SK-N-SH (cell line): ENCODE measurements around the gene PTPN2. TPM values are rescaled to one million over a fixed set of nuclear protein-coding genes. Genes with fewer than 3 reads are reported as not detected.

ENCODE experiments used
- CTCF ChIA-PET: fragments of 300-600, 350-600 bp; formaldehyde crosslinking; extraction: SDS; loops from one replicate; lab custom pipeline; 2021; lab: Yijun Ruan, JAX
- POLR2A ChIA-PET: fragments of 350-600 bp; sonication (Branson Sonifier 250); formaldehyde crosslinking; extraction: SDS; loops from one replicate; lab custom pipeline; 2020; ENCODE audit warnings: antibody characterized with exemption, inconsistent platforms; lab: Yijun Ruan, JAX
- DNase-seq: peaks from one replicate; pipeline ENCODE4 v3.0.0; 2012
- H2AFZ ChIP-seq: fragments of 200-600 bp; sonication (generic); 2 replicates; pipeline ENCODE4 v1.8.1; 2016; ENCODE audit warnings: antibody characterized with exemption, mild to moderate bottlenecking, low read depth
- H3F3A ChIP-seq: fragments of 200-600 bp; sonication (generic); replicated peaks from 2 replicates; pipeline ENCODE3; 2016; ENCODE audit warnings: antibody characterized with exemption, mild to moderate bottlenecking; ENCODE audit not compliant: insufficient read depth
- H3K27ac ChIP-seq, 2 experiments: fragments of 200-500 bp in 1 of 2; fragments of 200-600 bp in 1 of 2; sonication (Bioruptor generic) in 1 of 2; sonication (generic), shearing (Covaris generic) in 1 of 2; 2 replicates each; pipeline versions ENCODE4 v1.5.1 to v1.6.1; 2014 to 2016; ENCODE audit warnings: low read depth in 2 of 2, inconsistent platforms in 1 of 2, low read length in 1 of 2, mild to moderate bottlenecking in 1 of 2, mixed read lengths in 1 of 2
- H3K27me3 ChIP-seq: fragments of 200-600 bp; sonication (generic), shearing (Covaris generic); 2 replicates; pipeline ENCODE4 v1.6.1; 2016; ENCODE audit warnings: mixed run types; ENCODE audit not compliant: insufficient read depth
- H3K36me3 ChIP-seq, 2 experiments: fragments of 200-500 bp in 1 of 2; fragments of 200-600 bp in 1 of 2; sonication (Bioruptor generic) in 1 of 2; sonication (generic) in 1 of 2; replicated peaks in 1 of 2; 2 replicates each; pipeline versions ENCODE3 to v1.5.1; 2014 to 2016; ENCODE audit warnings: low read length in 1 of 2, mild to moderate bottlenecking in 1 of 2; ENCODE audit not compliant: insufficient read depth in 2 of 2, control insufficient read depth in 1 of 2
- H3K4me1 ChIP-seq, 2 experiments: fragments of 200-500 bp in 1 of 2; fragments of 200-600 bp in 1 of 2; sonication (Bioruptor generic) in 1 of 2; sonication (generic), shearing (Covaris generic) in 1 of 2; 2 replicates each; pipeline versions ENCODE4 v1.5.1 to v1.6.1; 2014 to 2016; ENCODE audit warnings: low read depth in 1 of 2, low read length in 1 of 2, mixed run types in 1 of 2; ENCODE audit not compliant: insufficient read depth in 2 of 2, control insufficient read depth in 1 of 2
- H3K4me2 ChIP-seq: fragments of 200-600 bp; sonication (generic), shearing (Covaris generic); 2 replicates; pipeline ENCODE4 v1.6.1; 2017; ENCODE audit warnings: mixed run types
- H3K4me3 ChIP-seq, 2 experiments: fragments of 200-500 bp in 1 of 2; fragments of 200-600 bp in 1 of 2; sonication (Bioruptor generic) in 1 of 2; sonication (generic), shearing (Covaris generic) in 1 of 2; 2 replicates each; pipeline versions ENCODE4 v1.5.1 to v1.8.1; 2014 to 2016; ENCODE audit warnings: low read depth in 2 of 2, inconsistent platforms in 1 of 2, low read length in 1 of 2, mild to moderate bottlenecking in 1 of 2, mixed read lengths in 1 of 2, moderate library complexity in 1 of 2
- H3K79me2 ChIP-seq: fragments of 200-600 bp; sonication (generic); 2 replicates; pipeline ENCODE4 v1.8.1; 2017; ENCODE audit warnings: mild to moderate bottlenecking; ENCODE audit not compliant: insufficient read depth
- H3K9ac ChIP-seq: fragments of 200-600 bp; sonication (generic); 2 replicates; pipeline ENCODE4 v1.6.1; 2017; ENCODE audit warnings: mixed run types
- H3K9me2 ChIP-seq: fragments of 200-600 bp; sonication (generic); 2 replicates; pipeline ENCODE4 v1.6.1; 2017; ENCODE audit warnings: mixed run types
- H3K9me3 ChIP-seq: fragments of 200-600 bp; sonication (generic); 2 replicates; pipeline ENCODE4 v1.6.1; 2017; ENCODE audit warnings: mixed run types, mild to moderate bottlenecking, moderate library complexity
- H4K20me1 ChIP-seq: fragments of 200-600 bp; sonication (generic); 2 replicates; pipeline ENCODE4 v1.6.1; 2017; ENCODE audit warnings: mild to moderate bottlenecking, mixed run types; ENCODE audit not compliant: insufficient read depth
- EP300 ChIP-seq, 2 experiments: IDR thresholded peaks; 2 replicates each; pipeline versions ENCODE4 v1.4.0 to v1.6.1; 2012; ENCODE audit warnings: borderline replicate concordance in 1 of 2, low read depth in 1 of 2, low read length in 1 of 2
- FOSL2 ChIP-seq: IDR thresholded peaks from 2 replicates; pipeline ENCODE4 v1.4.0; 2012; ENCODE audit warnings: low read depth, mild to moderate bottlenecking, moderate library complexity, borderline replicate concordance
- GATA2 ChIP-seq: sonication (generic); formaldehyde crosslinking; IDR thresholded peaks from 2 replicates; pipeline ENCODE4 v1.5.0; 2020; ENCODE audit warnings: mild to moderate bottlenecking, missing genetic modification reagents
- MEF2A ChIP-seq: IDR thresholded peaks from 2 replicates; pipeline ENCODE4 v1.4.0; 2012; ENCODE audit warnings: low read depth, borderline replicate concordance
- NFIC ChIP-seq: IDR thresholded peaks from 2 replicates; pipeline ENCODE4 v1.4.0; 2012; ENCODE audit warnings: borderline replicate concordance
- POLR2AphosphoS5 ChIP-seq: IDR thresholded peaks from 2 replicates; pipeline ENCODE4 v1.6.1; 2012; ENCODE audit warnings: low read depth, low read length
- RAD21 ChIP-seq: IDR thresholded peaks from 2 replicates; pipeline ENCODE4 v1.6.1; 2012; ENCODE audit warnings: mild to moderate bottlenecking, low read length
- TEAD4 ChIP-seq: IDR thresholded peaks from 2 replicates; pipeline ENCODE4 v1.4.0; 2012; ENCODE audit warnings: mild to moderate bottlenecking, borderline replicate concordance; ENCODE audit not compliant: insufficient read depth
- WGBS: methylation state at CpG from one replicate; pipeline ENCODE4 v1.1.6; 2017; ENCODE audit warnings: low lambda C conversion rate; 5-methylcytosine and 5-hydroxymethylcytosine counted together
- polyA plus RNA-seq, 3 experiments: library from polyadenylated mRNA; depleted of rRNA; stranded (reverse); fragments of >200 nt; gene quantifications; 2 replicates each; pipeline ENCODE4 v1.2.3, GENCODE V29; 2012
- TF ChIP-seq, protein P1 (sequence below): fragments of 150-350 bp; IDR thresholded peaks from 2 replicates; pipeline ENCODE4 v1.6.1; 2017; ENCODE audit warnings: antibody characterized with exemption, low read length, low read depth, borderline replicate concordance
- TF ChIP-seq, protein P2 (sequence below): IDR thresholded peaks from 2 replicates; pipeline ENCODE4 v1.4.0; 2012; ENCODE audit warnings: low read depth, borderline replicate concordance
- TF ChIP-seq, protein P3 (sequence below): fragments of 150-350 bp; IDR thresholded peaks from 2 replicates; pipeline ENCODE4 v1.6.1; 2016; ENCODE audit warnings: mild to moderate bottlenecking, low read depth, low read length
- TF ChIP-seq, protein P4 (sequence below): IDR thresholded peaks from 2 replicates; pipeline ENCODE4 v1.6.1; 2012; ENCODE audit warnings: mild to moderate bottlenecking, low read depth, low read length, moderate library complexity
- TF ChIP-seq, protein P5 (sequence below): IDR thresholded peaks from 2 replicates; pipeline ENCODE4 v1.4.0; 2012; ENCODE audit warnings: low read depth, borderline replicate concordance

PTPN2 gene
- polyA plus RNA-seq, 1 of the 3 experiments (the other 2 are of a cell fraction) = 11.2 TPM

DNA sequence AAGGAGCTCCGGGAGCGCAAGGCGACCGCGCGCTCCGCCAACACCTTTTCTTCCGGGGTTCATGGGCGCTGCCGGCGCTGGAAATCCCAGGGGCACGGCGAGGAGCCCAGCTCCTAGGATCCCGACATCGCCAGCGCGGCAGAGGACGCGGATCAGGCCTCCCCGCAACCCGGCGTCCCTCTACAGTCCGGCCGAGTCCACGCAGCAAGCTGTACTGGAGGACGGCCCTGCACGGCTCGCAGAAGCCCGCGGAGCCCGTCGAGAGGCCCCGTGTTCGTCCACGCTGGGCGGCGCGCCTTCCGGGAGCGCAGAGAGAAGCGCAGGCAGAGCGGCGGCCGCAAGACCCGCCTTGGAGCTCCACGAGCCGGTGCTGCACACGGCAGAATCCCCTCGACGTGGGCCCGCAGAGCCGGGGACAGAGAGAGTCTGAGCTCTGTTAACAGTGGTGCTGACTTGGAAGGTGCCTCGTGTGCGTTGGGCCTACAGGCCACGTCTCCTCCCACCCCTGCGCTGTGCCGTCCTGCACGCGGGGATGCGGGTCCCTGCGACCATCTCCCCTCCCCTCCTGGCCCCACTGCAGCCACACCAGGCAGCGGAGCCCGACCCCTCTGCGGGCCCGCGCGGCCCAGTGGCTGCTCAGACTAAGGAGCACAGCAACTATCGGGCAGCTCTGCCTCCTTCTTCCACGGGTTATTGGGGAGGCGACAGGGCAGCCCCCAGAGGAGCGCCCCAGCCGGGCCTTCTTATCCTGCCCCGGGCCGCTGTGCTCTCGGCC, 28.1 kb upstream of the PTPN2 start:
- H3K4me3 ChIP-seq = no peak overlapping the region
- POLR2A ChIA-PET = no interaction called here

More for the DNA sequence above, 28.1 kb upstream of the PTPN2 start:
- no peak overlapping the region for H3K27ac ChIP-seq
- TF ChIP-seq, protein P1, sequence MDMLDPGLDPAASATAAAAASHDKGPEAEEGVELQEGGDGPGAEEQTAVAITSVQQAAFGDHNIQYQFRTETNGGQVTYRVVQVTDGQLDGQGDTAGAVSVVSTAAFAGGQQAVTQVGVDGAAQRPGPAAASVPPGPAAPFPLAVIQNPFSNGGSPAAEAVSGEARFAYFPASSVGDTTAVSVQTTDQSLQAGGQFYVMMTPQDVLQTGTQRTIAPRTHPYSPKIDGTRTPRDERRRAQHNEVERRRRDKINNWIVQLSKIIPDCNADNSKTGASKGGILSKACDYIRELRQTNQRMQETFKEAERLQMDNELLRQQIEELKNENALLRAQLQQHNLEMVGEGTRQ = no peak
- no peak for TF ChIP-seq MEF2A
- no peak for TF ChIP-seq EP300 (IDR thresholded peaks at IDR 0.05; ENCODE audit: borderline replicate concordance in 1 of 2, low read depth in 1 of 2, low read length in 1 of 2)
- TF ChIP-seq FOSL2 = no peak
- no peak for TF ChIP-seq GATA2 (CRISPR knock-in tag)
- no peak for TF ChIP-seq POLR2AphosphoS5
- TF ChIP-seq, protein P2, sequence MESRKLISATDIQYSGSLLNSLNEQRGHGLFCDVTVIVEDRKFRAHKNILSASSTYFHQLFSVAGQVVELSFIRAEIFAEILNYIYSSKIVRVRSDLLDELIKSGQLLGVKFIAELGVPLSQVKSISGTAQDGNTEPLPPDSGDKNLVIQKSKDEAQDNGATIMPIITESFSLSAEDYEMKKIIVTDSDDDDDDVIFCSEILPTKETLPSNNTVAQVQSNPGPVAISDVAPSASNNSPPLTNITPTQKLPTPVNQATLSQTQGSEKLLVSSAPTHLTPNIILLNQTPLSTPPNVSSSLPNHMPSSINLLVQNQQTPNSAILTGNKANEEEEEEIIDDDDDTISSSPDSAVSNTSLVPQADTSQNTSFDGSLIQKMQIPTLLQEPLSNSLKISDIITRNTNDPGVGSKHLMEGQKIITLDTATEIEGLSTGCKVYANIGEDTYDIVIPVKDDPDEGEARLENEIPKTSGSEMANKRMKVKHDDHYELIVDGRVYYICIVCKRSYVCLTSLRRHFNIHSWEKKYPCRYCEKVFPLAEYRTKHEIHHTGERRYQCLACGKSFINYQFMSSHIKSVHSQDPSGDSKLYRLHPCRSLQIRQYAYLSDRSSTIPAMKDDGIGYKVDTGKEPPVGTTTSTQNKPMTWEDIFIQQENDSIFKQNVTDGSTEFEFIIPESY = no peak
- TF ChIP-seq, protein P3, sequence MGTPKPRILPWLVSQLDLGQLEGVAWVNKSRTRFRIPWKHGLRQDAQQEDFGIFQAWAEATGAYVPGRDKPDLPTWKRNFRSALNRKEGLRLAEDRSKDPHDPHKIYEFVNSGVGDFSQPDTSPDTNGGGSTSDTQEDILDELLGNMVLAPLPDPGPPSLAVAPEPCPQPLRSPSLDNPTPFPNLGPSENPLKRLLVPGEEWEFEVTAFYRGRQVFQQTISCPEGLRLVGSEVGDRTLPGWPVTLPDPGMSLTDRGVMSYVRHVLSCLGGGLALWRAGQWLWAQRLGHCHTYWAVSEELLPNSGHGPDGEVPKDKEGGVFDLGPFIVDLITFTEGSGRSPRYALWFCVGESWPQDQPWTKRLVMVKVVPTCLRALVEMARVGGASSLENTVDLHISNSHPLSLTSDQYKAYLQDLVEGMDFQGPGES = no peak
- TF ChIP-seq, protein P4, sequence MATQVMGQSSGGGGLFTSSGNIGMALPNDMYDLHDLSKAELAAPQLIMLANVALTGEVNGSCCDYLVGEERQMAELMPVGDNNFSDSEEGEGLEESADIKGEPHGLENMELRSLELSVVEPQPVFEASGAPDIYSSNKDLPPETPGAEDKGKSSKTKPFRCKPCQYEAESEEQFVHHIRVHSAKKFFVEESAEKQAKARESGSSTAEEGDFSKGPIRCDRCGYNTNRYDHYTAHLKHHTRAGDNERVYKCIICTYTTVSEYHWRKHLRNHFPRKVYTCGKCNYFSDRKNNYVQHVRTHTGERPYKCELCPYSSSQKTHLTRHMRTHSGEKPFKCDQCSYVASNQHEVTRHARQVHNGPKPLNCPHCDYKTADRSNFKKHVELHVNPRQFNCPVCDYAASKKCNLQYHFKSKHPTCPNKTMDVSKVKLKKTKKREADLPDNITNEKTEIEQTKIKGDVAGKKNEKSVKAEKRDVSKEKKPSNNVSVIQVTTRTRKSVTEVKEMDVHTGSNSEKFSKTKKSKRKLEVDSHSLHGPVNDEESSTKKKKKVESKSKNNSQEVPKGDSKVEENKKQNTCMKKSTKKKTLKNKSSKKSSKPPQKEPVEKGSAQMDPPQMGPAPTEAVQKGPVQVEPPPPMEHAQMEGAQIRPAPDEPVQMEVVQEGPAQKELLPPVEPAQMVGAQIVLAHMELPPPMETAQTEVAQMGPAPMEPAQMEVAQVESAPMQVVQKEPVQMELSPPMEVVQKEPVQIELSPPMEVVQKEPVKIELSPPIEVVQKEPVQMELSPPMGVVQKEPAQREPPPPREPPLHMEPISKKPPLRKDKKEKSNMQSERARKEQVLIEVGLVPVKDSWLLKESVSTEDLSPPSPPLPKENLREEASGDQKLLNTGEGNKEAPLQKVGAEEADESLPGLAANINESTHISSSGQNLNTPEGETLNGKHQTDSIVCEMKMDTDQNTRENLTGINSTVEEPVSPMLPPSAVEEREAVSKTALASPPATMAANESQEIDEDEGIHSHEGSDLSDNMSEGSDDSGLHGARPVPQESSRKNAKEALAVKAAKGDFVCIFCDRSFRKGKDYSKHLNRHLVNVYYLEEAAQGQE = no peak
- TF ChIP-seq NFIC = no peak
- TF ChIP-seq RAD21 = no peak
- no peak for TF ChIP-seq TEAD4
- TF ChIP-seq, protein P5, sequence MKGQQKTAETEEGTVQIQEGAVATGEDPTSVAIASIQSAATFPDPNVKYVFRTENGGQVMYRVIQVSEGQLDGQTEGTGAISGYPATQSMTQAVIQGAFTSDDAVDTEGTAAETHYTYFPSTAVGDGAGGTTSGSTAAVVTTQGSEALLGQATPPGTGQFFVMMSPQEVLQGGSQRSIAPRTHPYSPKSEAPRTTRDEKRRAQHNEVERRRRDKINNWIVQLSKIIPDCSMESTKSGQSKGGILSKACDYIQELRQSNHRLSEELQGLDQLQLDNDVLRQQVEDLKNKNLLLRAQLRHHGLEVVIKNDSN = no peak
- TF ChIP-seq, all 33 proteins: peak for 0
- peaks cover 11% of the 10 kb centered on the region for H3F3A ChIP-seq
- H3K4me1 ChIP-seq = peaks cover 0 to 7% of the 10 kb centered on the region in 2 experiments; a peak in 1 of 4 replicates
- no peak overlapping the region for H3K9ac ChIP-seq
- no peaks in the 10 kb centered on the region for H3K9me2 ChIP-seq
- 92% methylated on average over 41 of the region's 75 CpGs for WGBS
- no peaks in the 10 kb centered on the region for H3K36me3 ChIP-seq
- no peaks in the 10 kb centered on the region for H3K27me3 ChIP-seq
- H3K79me2 ChIP-seq = no peaks in the 10 kb centered on the region
- DNase-seq = no peak
- peaks cover 3% of the 10 kb centered on the region; the same call in 1 of the 2 replicates for H4K20me1 ChIP-seq
- no peak overlapping the region for H2AFZ ChIP-seq
- CTCF ChIA-PET = interaction anchor here (0.7 to 1.6 kb wide), 3 partner anchors 8 to 160 kb away, joined by 3 to 4 read pairs (median 3); no protein-coding TSS in a partner anchor
- H3K4me2 ChIP-seq = no peak overlapping the region
- 0 out of 2 replicates have a peak, but pooled peaks cover 9% of the 10 kb centered on the region for H3K9me3 ChIP-seq
